ENCODE results near the gene UHMK1.

The UHMK1 gene

GRCh38 chr1:162536511-162536910 lies 38.9 kb downstream of the UHMK1 start:
- Histone ChIP-seq H3K4me3 (ENCODE audit: low read length) (no peak overlapping the region), H3K4me2 (ENCODE audit: low read depth, low read length) (no peak overlapping the region), H3K27me3 (replicated peaks; ENCODE audit: insufficient read depth, low read length) (no peaks in the 10 kb centered on the region), H3K9me2 (replicated peaks; ENCODE audit: insufficient read depth, low read length) (no peaks in the 10 kb centered on the region), H2AFZ (ENCODE audit: low read length) (no peak overlapping the region), H4K20me1 (ENCODE audit: insufficient read depth, low read length) (no peaks in the 10 kb centered on the region), H3K36me3 (replicated peaks; ENCODE audit: insufficient read depth, low read length) (no peaks in the 10 kb centered on the region), H3K4me1 (ENCODE audit: low read length) (no peaks in the 10 kb centered on the region; the same call in 1 of the 2 replicates), H3K27ac (ENCODE audit: low read length) (no peak overlapping the region), H3K79me2 (ENCODE audit: low read length) (no peaks in the 10 kb centered on the region), H3K9me3 (replicated peaks; ENCODE audit: insufficient read depth, low read length) (no peaks in the 10 kb centered on the region), H3F3A (ENCODE audit: insufficient read depth, low read length) (no peaks in the 10 kb centered on the region), H3K9ac (ENCODE audit: low read length) (no peak overlapping the region)
- no peak for TF ChIP-seq CTCF (IDR thresholded peaks at IDR 0.05; ENCODE audit: low read length)
- TF ChIP-seq EZH2 (optimal IDR thresholded peaks at IDR 0.05; ENCODE audit: low read depth, low read length), result no peak
- no peak for TF ChIP-seq EZH2phosphoT487 (IDR thresholded peaks at IDR 0.05; ENCODE audit: low read length)
- DNase-seq, result no peak

GRCh38 chr1:162537216-162537615 lies 39.6 kb downstream of the UHMK1 start:
- H3K27me3 ChIP-seq (replicated peaks; ENCODE audit: insufficient read depth, low read length), result no peaks in the 10 kb centered on the region
- no peak overlapping the region for H3K9ac ChIP-seq (ENCODE audit: low read length)
- no peak overlapping the region for H2AFZ ChIP-seq (ENCODE audit: low read length)
- no peaks in the 10 kb centered on the region for H3K36me3 ChIP-seq (replicated peaks; ENCODE audit: insufficient read depth, low read length)
- no peak overlapping the region for H3K4me2 ChIP-seq (ENCODE audit: low read depth, low read length)
- H3K9me2 ChIP-seq (replicated peaks; ENCODE audit: insufficient read depth, low read length), result no peaks in the 10 kb centered on the region
- H4K20me1 ChIP-seq (ENCODE audit: insufficient read depth, low read length), result no peaks in the 10 kb centered on the region
- TF ChIP-seq EZH2 (optimal IDR thresholded peaks at IDR 0.05; ENCODE audit: low read depth, low read length) (no peak), CTCF (IDR thresholded peaks at IDR 0.05; ENCODE audit: low read length) (no peak), EZH2phosphoT487 (IDR thresholded peaks at IDR 0.05; ENCODE audit: low read length) (no peak)
- H3K4me3 ChIP-seq (ENCODE audit: low read length), result no peak overlapping the region
- H3F3A ChIP-seq (ENCODE audit: insufficient read depth, low read length), result no peaks in the 10 kb centered on the region
- H3K79me2 ChIP-seq (ENCODE audit: low read length), result no peaks in the 10 kb centered on the region
- no peaks in the 10 kb centered on the region for H3K4me1 ChIP-seq (ENCODE audit: low read length)
- DNase-seq, result no peak
- no peak overlapping the region for H3K27ac ChIP-seq (ENCODE audit: low read length)
- H3K9me3 ChIP-seq (replicated peaks; ENCODE audit: insufficient read depth, low read length), result no peaks in the 10 kb centered on the region

GRCh38 chr1:162538815-162539431 lies 41.3 kb downstream of the UHMK1 start:
- H3K4me2 ChIP-seq (ENCODE audit: low read depth, low read length), result no peak overlapping the region
- no peaks in the 10 kb centered on the region for H3K9me3 ChIP-seq (replicated peaks; ENCODE audit: insufficient read depth, low read length)
- H3K27me3 ChIP-seq (replicated peaks; ENCODE audit: insufficient read depth, low read length), result no peaks in the 10 kb centered on the region
- H3K79me2 ChIP-seq (ENCODE audit: low read length), result no peaks in the 10 kb centered on the region
- H3F3A ChIP-seq (ENCODE audit: insufficient read depth, low read length), result no peaks in the 10 kb centered on the region
- H3K4me1 ChIP-seq (ENCODE audit: low read length), result no peaks in the 10 kb centered on the region
- H3K27ac ChIP-seq (ENCODE audit: low read length), result no peak overlapping the region
- no peak overlapping the region for H2AFZ ChIP-seq (ENCODE audit: low read length)
- H4K20me1 ChIP-seq (ENCODE audit: insufficient read depth, low read length), result no peaks in the 10 kb centered on the region
- TF ChIP-seq CTCF (IDR thresholded peaks at IDR 0.05; ENCODE audit: low read length) (no peak), EZH2 (optimal IDR thresholded peaks at IDR 0.05; ENCODE audit: low read depth, low read length) (no peak), EZH2phosphoT487 (IDR thresholded peaks at IDR 0.05; ENCODE audit: low read length) (no peak)
- H3K36me3 ChIP-seq (replicated peaks; ENCODE audit: insufficient read depth, low read length), result no peaks in the 10 kb centered on the region
- H3K9ac ChIP-seq (ENCODE audit: low read length), result no peak overlapping the region
- no peak for DNase-seq
- no peak overlapping the region for H3K4me3 ChIP-seq (ENCODE audit: low read length)
- no peaks in the 10 kb centered on the region for H3K9me2 ChIP-seq (replicated peaks; ENCODE audit: insufficient read depth, low read length)

All from MM.1S (cell line).